ENCODE measurements around the gene KIF19.

KIF19 gene

DNA sequence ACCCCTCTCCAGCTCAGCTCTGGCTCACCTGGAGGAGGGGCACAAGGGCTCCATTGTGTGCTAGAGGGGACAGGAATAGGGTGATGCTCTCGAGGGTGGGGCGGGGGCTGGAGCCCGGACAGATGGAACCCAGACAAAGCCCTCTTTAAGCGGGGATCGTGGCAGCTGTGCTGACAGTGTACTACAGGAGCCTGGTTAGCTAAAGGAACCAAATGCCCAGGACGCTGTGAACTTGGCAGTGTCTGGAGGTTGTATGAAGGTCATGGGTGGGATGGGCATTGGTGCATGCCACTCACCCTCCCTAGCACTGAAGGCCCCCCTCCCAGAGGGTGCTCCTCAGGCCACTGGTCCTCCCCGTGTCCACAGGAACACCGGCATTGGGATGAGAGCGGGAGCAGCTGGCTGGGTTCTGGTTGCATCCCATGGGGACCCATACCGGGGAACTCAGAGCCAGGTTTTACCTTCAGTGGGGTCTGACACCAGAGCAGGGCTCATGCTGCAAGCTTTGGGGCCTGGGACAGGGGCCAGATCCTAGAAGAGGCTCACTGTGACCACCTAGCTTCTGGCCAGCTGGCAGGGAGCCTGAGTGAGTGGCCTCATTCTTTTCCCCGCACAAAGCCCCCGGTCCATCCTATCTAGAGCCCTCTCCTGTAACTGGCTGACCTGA, 11.9 kb downstream of the KIF19 start:
- no peak for DNase-seq (ENCODE audit: low read depth in 1 of 2, low spot score in 1 of 2)

DNA sequence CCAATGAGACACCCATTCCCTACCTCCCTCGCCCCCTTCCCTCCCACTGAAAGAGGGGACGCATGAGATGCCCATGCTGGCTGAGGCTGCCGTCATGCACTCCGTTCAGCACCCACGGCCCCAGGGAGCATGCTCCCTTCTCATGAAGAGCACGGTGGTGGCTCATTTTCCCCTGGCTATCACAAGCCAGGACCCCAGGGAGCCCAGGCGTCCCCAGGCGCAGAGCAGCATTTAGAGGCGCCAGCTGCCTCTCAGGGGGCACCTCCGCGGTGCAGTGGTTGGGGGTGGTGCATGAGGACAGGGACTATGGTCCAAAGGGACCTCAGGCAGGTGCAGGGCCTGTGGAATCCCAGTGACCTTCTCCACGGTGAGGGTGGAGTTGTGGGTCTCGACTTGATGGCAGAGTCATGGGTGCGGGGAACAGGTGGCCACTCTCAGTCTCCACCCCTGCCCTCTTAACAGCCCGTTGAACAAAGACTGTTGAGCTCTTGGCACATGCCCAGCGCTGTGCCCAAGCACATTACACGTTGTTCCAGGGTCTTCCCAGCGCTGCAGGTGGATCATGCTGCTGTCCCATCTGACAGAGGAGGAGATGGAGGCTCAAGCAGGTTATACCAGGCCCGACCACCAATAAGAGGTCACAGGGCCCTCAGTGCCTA, 13.6 kb downstream of the KIF19 start:
- no peak for DNase-seq (ENCODE audit: low read depth in 1 of 2, low spot score in 1 of 2)

DNA sequence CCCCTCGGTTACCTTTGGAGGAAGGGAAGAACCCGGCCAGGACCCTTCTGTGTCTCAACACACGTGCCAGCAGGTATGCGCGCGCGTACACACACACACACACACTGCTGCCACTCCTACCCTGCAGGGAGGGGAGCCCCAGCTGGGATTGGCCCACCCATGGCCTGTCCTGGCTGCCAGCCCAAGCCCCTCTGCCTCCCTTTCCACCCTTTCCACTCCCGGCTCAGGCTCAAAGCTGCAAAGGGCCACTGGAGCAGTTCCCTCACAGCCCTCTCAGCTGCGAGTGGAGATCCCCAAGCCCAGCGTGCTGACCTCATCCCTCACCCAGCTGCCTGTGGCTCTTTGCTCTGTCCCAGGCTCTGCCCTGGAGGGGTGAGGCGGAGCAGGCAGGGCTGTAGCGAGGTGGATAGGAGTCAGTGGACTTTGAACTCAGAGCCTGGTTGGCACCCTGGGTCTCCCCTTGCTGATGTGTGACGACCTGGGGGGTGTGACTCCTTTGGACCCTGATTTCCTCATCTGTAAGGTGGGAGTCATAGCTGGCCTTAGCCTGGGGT, 14.5 kb downstream of the KIF19 start:
- DNase-seq (ENCODE audit: low read depth in 1 of 2, low spot score in 1 of 2): no peak

DNA sequence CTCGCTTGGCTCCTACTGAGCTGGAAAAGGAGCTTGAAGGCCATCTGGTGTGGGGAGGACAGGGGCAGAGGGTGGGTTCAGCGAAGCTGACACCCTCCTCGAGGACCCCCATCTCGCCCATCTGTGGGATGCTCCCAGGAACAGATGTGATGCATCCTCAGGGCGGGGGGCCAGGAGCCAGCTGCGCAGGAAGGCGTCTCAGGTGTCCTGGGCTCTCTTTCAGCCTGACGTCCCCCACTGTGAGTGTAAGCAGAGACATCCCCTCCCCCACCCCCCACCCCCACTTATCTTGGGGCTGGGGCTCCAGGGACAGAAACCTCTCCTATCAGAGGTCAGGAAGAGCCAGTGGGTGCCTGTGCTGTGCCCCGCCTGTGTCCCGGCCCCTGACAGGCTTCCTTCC, 16.2 kb downstream of the KIF19 start:
- no peak for DNase-seq (ENCODE audit: low read depth in 1 of 2, low spot score in 1 of 2)

DNA sequence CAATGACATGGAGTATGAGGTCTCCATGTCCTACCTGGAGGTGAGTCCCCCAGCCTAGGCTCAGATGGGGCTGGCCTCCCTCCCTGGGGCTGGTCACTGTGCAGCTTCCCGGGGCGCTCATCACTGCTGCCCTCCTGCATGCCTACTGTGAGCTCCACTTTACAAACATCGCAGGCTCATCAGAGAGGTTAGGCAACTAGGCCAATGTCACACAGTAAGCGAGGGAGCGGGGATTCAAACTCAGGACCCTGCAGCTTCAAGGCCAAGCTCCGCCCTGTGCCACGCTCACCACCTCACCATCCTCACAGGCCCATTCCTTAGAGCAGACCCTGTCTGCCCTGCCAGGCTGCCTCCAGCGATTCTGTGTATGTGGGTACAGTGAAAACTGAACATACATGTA, 17.1 kb downstream of the KIF19 start:
- no peak for DNase-seq (ENCODE audit: low read depth in 1 of 2, low spot score in 1 of 2)

DNA sequence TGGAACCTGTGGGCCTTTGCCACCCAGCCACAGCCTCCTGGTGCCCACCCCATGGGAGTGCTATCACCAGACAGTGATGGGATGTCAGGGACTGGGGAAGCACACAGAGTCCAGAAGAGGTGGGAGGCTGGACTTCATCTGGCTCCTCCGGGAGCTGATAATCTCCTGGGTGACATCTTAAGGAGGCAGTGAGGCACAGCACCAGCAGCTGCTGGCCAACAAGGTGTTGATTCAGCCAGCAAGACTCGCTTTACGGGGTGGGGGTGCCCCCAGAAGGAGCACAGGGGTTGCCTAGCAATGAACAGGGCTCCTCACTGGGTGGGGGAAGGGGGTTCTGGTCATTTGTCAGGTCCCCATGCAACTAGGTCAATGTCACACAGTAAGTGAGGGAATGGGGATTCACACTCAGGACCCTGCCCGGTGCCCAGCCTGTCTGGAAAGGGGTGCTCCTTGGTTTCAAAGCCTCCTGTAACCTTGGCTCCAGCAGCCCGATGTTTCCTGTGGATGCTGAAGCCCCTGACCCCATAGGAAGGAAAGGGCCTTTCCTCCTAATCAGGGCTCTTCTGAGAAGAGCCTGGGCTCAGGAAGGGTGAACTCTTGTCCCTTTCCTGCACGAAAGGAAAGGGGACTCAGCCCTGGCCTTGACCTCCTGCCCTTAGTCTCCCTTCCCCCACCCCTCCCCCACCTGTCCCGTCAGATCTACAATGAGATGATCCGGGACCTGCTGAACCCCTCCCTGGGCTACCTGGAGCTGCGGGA, 17.7 kb downstream of the KIF19 start:
- DNase-seq (ENCODE audit: low read depth in 1 of 2, low spot score in 1 of 2): no peak

DNA sequence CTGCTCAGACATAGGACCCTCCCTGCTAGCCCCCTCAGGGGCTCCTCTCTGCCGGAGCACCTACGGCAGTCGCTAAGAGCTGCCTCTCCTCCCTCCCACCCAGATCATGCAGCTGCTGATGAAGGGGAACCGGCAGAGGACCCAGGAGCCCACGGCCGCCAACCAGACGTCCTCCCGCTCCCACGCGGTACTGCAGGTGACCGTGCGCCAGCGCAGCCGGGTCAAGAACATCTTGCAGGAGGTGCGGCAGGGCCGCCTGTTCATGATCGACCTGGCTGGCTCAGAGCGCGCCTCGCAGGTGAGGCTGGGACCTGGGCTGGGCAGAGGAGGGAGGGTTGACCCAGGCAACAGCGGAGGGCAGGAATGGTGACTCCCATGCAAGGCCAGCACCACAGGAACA, 18.6 kb downstream of the KIF19 start:
- no peak for DNase-seq (ENCODE audit: low read depth in 1 of 2, low spot score in 1 of 2)

DNA sequence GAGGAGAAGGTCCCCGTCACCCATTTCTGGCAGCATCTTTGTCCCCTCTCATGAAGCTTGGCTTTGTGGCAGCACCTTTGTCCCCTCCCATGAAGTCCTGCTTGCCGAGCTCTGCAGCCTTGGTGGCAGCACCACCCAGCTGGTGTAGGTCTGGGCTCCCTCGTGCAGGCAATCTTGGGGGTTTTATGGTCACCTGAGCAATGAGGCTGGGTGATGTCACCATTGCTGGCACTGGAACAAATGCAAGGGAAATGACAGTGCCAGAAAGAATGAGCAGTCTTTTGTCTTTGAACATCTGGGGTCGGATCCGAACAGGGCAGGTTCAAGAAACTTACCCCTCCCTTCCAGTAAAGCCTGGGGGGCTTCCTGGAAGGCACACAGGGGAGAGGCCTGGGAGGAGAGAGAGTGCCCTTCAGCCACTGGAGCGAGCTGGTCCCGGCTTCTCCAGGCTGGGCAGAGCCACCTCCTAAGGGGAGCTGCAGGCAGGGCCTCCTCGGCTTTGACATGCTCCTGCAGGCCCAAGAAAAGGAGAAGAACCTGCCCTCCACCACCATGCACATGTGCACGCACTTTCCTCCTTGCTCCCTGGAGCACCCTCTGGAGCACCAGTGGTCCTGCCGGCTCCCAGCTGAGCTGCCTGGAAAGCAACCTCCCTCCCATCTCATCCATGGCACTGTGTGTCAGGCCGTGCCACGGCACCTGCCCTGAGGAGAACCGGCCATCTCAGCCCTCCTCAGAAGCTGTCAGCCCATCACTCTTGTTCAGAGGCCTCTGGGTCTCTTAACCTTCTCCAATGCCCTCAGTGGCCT, 19.6 kb downstream of the KIF19 start:
- DNase-seq (ENCODE audit: low read depth in 1 of 2, low spot score in 1 of 2): no peak

DNA sequence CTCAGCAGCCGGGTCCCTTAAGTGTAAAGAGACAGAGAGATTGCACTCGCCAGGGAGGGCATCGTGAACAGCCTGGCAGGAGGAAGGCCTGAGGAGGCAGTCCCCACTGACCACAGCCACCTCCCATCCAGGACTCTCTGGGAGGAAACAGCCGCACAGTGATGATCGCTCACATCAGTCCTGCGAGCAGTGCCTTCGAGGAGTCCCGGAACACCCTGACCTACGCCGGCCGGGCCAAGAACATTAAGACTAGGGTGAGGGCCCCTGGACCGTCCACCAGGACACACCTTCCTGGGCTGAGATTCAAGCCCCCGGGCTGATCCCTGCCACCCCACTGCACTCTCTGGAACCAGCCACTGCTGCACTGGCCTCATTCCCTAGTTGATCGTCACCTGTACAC, 21.6 kb downstream of the KIF19 start:
- DNase-seq (ENCODE audit: low read depth in 1 of 2, low spot score in 1 of 2): no peak

DNA sequence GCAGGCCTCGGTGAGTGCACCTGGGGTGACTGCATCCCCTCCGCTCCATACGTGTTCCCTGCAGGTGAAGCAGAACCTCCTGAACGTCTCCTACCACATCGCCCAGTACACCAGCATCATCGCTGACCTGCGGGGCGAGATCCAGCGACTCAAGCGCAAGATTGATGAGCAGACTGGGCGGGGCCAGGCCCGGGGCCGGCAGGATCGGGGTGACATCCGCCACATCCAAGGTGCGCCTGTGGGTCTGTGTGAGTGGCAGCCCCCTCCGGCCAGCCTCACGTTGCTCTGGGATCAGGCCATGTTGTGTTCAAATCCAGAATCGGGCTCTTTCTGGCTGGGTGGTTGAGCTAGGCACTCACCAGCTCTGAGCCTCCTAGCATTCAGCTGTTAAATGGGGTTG, 23.1 kb downstream of the KIF19 start:
- no peak for DNase-seq (ENCODE audit: low read depth in 1 of 2, low spot score in 1 of 2)

DNA sequence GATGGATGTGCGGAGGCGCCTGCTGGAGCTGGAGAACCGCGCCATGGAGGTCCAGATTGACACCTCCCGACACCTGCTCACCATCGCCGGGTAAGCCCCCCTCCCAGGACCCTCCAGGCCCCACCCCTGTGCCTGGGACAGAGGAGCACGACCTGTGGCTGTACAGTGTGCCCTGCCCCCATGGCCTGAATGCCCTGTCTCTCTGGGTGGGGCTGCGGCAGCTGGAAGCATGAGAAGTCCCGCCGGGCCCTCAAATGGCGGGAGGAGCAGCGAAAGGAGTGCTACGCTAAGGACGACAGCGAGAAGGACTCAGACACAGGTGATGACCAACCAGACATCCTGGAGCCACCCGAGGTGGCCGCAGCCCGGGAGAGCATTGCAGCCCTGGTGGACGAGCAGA, 24.5 kb downstream of the KIF19 start:
- no peak for DNase-seq (ENCODE audit: low read depth in 1 of 2, low spot score in 1 of 2)

DNA sequence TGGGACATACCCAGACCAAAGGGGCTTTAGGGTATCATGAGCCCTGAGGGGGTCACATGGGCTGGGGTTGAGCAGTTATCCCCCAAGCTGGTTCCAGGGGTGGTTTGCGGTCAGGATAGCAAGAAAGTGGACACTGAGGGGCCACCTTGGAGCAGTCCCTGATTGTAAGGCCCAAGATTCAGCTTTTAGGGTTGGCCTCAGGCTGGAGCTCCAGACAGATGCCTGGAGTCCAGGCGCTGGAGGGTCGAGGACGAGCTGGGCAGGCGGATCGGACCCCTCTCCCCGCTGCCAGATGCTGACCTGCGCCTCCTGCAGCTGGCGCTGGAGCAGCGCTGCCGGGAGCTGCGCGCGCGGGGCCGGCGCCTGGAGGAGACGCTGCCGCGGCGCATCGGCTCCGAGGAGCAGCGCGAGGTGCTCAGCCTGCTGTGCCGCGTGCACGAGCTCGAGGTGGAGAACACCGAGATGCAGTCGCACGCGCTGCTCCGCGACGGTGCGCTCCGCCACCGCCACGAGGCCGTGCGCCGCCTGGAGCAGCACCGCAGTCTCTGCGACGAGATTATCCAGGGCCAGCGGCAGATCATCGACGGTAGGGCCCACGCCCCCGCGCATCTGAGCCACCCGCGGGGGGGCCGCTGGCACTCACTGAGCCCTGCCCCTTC, 25.7 kb downstream of the KIF19 start:
- no peak for DNase-seq (ENCODE audit: low read depth in 1 of 2, low spot score in 1 of 2)

DNA sequence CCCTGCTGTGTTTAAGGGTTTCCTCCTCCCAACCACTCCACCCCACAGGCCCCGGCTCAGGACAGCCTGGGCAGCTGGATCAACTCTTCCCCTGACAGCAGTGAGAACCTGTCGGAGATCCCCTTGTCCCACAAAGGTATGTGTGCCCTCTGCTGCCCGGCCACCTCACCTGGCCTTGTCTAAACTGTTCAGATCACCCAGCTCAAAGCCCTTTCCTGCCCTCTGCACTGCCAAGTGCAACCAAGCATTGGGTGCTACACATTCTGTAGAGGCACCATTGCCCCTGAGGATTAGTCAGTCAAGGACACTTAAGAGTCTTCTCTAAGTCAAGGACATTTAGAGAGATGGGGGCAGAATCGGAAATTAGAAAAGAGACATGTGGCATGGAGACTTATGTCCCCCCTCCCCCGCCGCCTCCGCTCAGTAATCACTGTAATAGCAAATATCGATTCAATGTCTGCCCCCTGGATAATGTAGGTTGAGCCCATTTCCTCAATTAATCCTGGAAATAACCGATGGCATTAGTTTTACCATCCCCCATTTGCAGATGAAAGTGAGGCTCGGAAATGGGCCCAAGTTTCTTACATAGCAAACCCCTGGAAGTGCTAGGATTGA, 27.5 kb downstream of the KIF19 start:
- no peak for DNase-seq (ENCODE audit: low read depth in 1 of 2, low spot score in 1 of 2)

DNA sequence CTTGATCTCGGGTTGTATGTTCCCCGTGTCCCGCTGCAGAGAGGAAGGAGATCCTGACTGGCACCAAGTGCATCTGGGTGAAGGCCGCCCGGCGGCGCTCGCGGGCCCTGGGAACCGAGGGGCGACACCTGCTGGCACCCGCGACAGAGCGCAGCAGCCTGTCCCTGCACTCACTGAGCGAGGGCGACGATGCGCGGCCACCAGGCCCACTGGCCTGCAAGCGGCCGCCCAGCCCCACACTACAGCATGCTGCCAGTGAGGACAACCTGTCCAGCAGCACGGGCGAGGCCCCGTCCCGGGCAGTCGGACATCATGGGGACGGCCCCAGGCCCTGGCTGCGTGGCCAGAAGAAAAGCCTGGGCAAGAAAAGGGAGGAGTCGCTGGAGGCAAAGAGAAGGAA, 28.1 kb downstream of the KIF19 start:
- DNase-seq (ENCODE audit: low read depth in 1 of 2, low spot score in 1 of 2): peak in 1 of 2 donors; percentile 27

DNA sequence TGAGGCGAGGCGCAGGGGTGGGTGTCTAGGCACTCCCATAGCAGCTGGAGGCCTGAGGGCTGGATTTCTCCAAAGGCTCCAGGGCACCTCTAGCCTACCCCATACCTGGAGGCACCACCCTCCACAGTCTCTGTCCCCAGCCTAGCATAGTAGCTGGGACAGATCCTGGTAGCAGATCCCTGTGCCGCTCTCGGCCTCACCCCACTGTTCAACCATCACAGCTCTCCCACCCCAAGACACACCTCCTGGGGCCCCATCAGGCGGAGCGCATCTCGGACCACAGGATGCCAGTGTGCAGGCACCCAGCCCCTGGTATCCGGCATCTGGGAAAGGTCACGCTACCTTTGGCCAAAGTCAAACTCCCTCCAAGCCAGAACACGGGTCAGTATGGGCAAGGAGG, 28.5 kb downstream of the KIF19 start:
- DNase-seq (ENCODE audit: low read depth in 1 of 2, low spot score in 1 of 2): no peak

DNA sequence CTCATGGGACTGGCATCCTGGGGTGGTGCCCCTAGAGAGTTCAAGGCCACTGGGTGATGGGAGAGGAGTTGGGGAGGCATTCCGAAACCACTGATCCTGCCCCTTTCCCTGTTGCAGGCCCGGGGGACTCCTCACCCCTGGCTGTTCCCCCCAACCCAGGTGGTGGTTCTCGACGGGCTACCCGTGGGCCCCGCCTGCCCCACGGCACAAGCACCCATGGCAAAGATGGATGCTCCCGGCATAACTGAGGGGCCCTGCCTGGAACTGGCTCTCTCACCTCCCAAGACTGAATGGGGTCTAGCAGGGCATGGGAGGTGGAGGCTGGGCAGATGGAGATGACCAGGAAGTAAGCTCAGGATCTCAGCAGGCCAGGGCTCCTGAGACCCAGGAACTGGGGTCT, 29.0 kb downstream of the KIF19 start:
- DNase-seq (ENCODE audit: low read depth in 1 of 2, low spot score in 1 of 2): no peak

DNA sequence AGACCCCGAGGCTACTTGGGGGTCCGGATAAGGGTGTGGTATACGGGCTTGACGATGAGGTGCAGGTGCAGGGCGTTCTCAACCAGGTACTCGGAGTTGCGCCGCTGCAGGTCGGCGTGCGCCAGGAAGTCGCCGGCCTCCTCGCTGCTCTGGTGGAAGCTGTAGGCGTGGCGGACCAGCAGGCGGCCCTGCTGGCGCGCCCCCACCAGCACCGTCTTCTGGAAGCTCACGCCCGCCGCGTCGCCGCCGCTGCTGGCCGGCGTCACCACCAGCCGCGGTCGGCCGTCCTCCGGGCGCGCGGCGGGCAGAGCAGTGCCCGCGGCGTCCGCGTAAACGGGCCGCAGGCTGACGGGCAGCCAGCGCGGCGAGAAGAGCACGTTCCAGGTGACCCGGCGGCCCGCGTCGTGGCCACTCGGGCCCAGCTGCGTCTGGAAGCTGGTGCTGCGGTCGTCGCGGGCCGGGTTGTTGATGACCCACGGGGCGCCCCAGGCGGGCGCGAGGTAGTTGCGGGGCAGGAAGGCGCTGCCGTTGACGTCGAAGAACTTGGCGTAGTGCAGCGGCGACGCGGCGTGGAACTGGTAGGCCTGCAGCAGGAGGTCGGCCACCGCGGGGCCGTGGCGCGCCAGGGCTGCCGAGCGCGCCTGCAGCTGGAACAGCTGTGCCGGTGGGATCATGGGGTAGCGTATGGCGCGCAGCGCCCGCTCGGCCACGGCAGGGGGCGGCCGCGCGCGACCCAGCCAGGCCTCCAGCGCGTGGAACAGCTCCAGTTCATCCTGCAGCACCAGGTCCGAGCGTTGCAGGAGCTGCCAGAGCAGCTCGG, 30.8 kb downstream of the KIF19 start:
- no peak for DNase-seq (ENCODE audit: low read depth in 1 of 2, low spot score in 1 of 2)

DNA sequence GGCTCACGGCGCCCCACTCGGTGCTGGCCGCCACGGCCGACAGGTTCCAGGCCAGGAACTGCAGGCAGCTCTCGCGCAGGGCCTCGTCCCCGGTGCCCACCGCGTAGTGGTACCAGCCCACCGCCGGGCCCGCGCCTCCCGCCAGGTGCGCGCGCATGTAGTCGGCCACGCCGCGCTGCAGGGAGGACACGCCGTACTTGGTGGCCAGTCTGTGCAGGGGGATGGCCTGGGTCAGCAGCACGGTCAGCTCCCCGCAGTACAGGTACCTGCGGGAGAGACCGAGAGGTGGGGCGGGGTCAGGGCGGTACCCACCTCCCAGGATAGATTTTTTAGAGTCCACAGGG, 31.4 kb downstream of the KIF19 start:
- DNase-seq (ENCODE audit: low read depth in 1 of 2, low spot score in 1 of 2): no peak

DNA sequence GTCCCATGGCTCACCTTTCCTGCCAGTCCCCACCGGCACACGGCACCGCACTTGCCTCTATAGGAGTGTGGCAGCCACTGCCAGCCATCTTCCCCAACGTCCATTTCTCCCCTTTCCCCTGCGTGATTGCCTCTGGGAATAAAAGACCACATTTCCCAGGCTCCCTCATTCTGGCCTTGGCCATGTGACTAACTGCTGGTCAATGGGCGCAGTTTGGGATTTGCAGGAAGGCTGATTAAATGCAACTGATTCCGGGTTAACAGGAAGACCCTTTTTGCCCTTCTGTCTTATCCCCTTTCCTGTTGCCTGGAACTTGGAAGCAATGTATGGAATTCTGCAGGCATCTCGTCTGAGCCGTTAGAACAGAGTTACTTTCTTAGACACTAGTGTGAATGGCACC, 32.7 kb downstream of the KIF19 start:
- no peak for DNase-seq (ENCODE audit: low read depth in 1 of 2, low spot score in 1 of 2)

DNA sequence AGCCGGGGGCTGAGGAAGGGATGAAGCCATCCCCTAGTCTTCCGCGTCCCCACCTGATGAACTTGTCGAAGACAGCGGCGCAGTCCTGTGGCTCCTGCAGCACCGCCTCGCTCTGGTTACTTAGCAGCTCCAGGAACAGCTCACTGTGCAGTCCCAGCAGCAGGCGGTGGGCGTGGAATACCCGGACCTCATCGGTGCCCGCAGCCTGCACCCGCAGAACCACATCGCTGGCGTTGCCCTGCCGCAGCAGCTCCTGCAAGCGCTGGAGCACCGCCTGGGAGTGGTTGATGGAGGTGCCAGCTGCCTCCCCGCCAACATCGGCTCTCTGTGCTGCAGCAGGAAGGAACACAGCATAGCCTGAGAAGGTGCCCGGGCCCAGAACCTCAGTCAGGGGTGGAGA, 33.9 kb downstream of the KIF19 start:
- DNase-seq (ENCODE audit: low read depth in 1 of 2, low spot score in 1 of 2): no peak
